Left lung (tissue), 10 donors: ENCODE data around the gene NPFFR1. TPM values are rescaled to one million over a fixed set of nuclear protein-coding genes. Genes with fewer than 3 reads are reported as not detected.

Source experiments
- ATAC-seq: fragments of 200-7000 bp; cut with Tn5 transposase; one replicate; pipeline ENCODE4 v1.9.1; 2020; ENCODE audit warnings: moderate library complexity
- DNase-seq, 4 donors: peaks; one replicate each; pipeline ENCODE4 v3.0.0-alpha.2; 2013 to 2020
- H3K27ac ChIP-seq, 2 donors: fragments of 200-600 bp; sonication (generic) in 1 of 2; one replicate each; pipeline versions ENCODE4 v1.5.0 to v1.8.0; 2020 to 2021
- H3K27me3 ChIP-seq, 2 donors: fragments of 200-600 bp; sonication (generic) in 1 of 2; one replicate each; pipeline versions ENCODE4 v1.5.0 to v1.8.0; 2020 to 2021
- H3K36me3 ChIP-seq, 2 donors: fragments of 200-600 bp; sonication (generic) in 1 of 2; one replicate each; pipeline versions ENCODE4 v1.5.0 to v1.8.0; 2020 to 2021
- H3K4me1 ChIP-seq, 2 donors: fragments of 200-600 bp; one replicate each; pipeline ENCODE4 v1.8.0; 2021
- H3K4me3 ChIP-seq, 2 donors: fragments of 200-600 bp; sonication (generic) in 1 of 2; one replicate each; pipeline versions ENCODE4 v1.5.0 to v1.8.0; 2020 to 2021; ENCODE audit warnings: mild to moderate bottlenecking in 1 of 2
- H3K9me3 ChIP-seq, 2 donors: fragments of 200-600 bp; sonication (generic) in 1 of 2; one replicate each; pipeline versions ENCODE4 v1.5.0 to v1.8.0; 2020 to 2021
- CTCF ChIP-seq, 2 donors: fragments of 200-600 bp; sonication (generic) in 1 of 2; IDR thresholded peaks; one replicate each; pipeline versions ENCODE4 v1.5.0 to v1.8.0; 2021; ENCODE audit warnings: antibody characterized with exemption in 2 of 2
- intact Hi-C, 2 donors: fragments of 100-400 bp; cut with DNase I; formaldehyde crosslinking; loops; one replicate each; pipeline versions ENCODE4 v1.11.2 to v1.14.2; 2022
- polyA plus RNA-seq, 6 donors: library from polyadenylated mRNA; unstranded; fragments of 120-200 nt; gene quantifications; one replicate each; pipeline ENCODE4 v1.2.1, GENCODE V29; 2013; ENCODE audit not compliant: insufficient read length in 6 of 6
- total RNA-seq, 2 donors: library from RNA; stranded (reverse); fragmentation: NEBNext Ultra II Directional; extraction: Animal tissue kit (Norgen Biotek cat#: 25700); gene quantifications; one replicate each; pipeline ENCODE4 v1.2.1, GENCODE V29; 2021
- donor health status: DM: no; HTN: yes; CAD: no.
- donor health status: DM: no; HTN: no; CAD: no.

Gene NPFFR1
- total and polyA plus RNA-seq, 8 donors: 0.20 to 0.80 (median 0.42) TPM

- no peak overlapping the region for H3K27ac ChIP-seq
- DNase-seq (no peak), ATAC-seq (no peak)
- H3K4me3 ChIP-seq: no peak overlapping the region
- H3K36me3 ChIP-seq: no peaks in the 10 kb centered on the region
- no peaks in the 10 kb centered on the region for H3K9me3 ChIP-seq
- H3K4me1 ChIP-seq: peaks cover 0 to 13% of the 10 kb centered on the region in 2 donors
- H3K27me3 ChIP-seq: no peaks in the 10 kb centered on the region
- intact Hi-C loops: no loop called here
- no peak for TF ChIP-seq CTCF (IDR thresholded peaks at IDR 0.05)
These were observed 17.1 kb downstream of the NPFFR1 start for GRCh38 chr10:70266701-70267100.

- ATAC-seq (no peak), DNase-seq (no peak)
- H3K4me3 ChIP-seq: no peak overlapping the region
- peaks cover 0 to 5% of the 10 kb centered on the region in 2 donors for H3K9me3 ChIP-seq
- H3K4me1 ChIP-seq: peaks cover 0 to 13% of the 10 kb centered on the region in 2 donors
- no peaks in the 10 kb centered on the region for H3K36me3 ChIP-seq
- no peak for TF ChIP-seq CTCF (IDR thresholded peaks at IDR 0.05)
- intact Hi-C loops: no loop called here
- H3K27ac ChIP-seq: no peak overlapping the region
- H3K27me3 ChIP-seq: no peaks in the 10 kb centered on the region
These were observed 17.7 kb downstream of the NPFFR1 start for GRCh38 chr10:70266056-70266455.

- H3K4me1 ChIP-seq: peaks cover 0 to 13% of the 10 kb centered on the region in 2 donors
- peak; percentile 91 for ATAC-seq
- intact Hi-C loops: no loop called here
- H3K4me3 ChIP-seq: no peak overlapping the region
- H3K27me3 ChIP-seq: no peaks in the 10 kb centered on the region
- no peak overlapping the region for H3K27ac ChIP-seq
- H3K9me3 ChIP-seq: peaks cover 0 to 9% of the 10 kb centered on the region in 2 donors
- peak in 1 of 4 donors; percentile 28 for DNase-seq
- peak in 1 of 2 donors; percentile 11 for TF ChIP-seq CTCF (IDR thresholded peaks at IDR 0.05)
- no peaks in the 10 kb centered on the region for H3K36me3 ChIP-seq
These were observed 18.6 kb downstream of the NPFFR1 start for GRCh38 chr10:70265032-70265689.

- peaks cover 0 to 16% of the 10 kb centered on the region in 2 donors for H3K27me3 ChIP-seq
- no peak overlapping the region for H3K27ac ChIP-seq
- peaks cover 0 to 9% of the 10 kb centered on the region in 2 donors for H3K9me3 ChIP-seq
- TF ChIP-seq CTCF (IDR thresholded peaks at IDR 0.05): no peak
- ATAC-seq (no peak), DNase-seq (no peak)
- no peak overlapping the region for H3K4me3 ChIP-seq
- H3K4me1 ChIP-seq: peaks cover 1 to 5% of the 10 kb centered on the region in 2 donors
- no peaks in the 10 kb centered on the region for H3K36me3 ChIP-seq
- intact Hi-C loops: no loop called here
These were observed 23.1 kb downstream of the NPFFR1 start for GRCh38 chr10:70260734-70261133.

- H3K27ac ChIP-seq: no peak overlapping the region
- no peaks in the 10 kb centered on the region for H3K36me3 ChIP-seq
These were observed 23.5 kb downstream of the NPFFR1 start for GRCh38 chr10:70260259-70260658.

More at GRCh38 chr10:70260259-70260658, 23.5 kb downstream of the NPFFR1 start:
- TF ChIP-seq CTCF (IDR thresholded peaks at IDR 0.05): no peak
- intact Hi-C loops: no loop called here
- peaks cover 3 to 20% of the 10 kb centered on the region in 2 donors for H3K27me3 ChIP-seq
- no peak overlapping the region for H3K4me3 ChIP-seq
- peaks cover 0 to 9% of the 10 kb centered on the region in 2 donors for H3K9me3 ChIP-seq
- DNase-seq (no peak), ATAC-seq (no peak)
- H3K4me1 ChIP-seq: peaks cover 6 to 10% of the 10 kb centered on the region in 2 donors
